ENCODE results near the gene MKX.

GRCh38 chr10:27744802-27745731 lies 552 bp downstream of the MKX start:
- TF ChIP-seq ZNF274 (IDR thresholded peaks at IDR 0.05; ENCODE audit: low read depth, low read length) (no peak), YY1 (IDR thresholded peaks at IDR 0.05; ENCODE audit: insufficient read depth, insufficient read length) (no peak)

Measured in NT2/D1 (cell line).